Keratinocyte (primary cell): ENCODE measurements around the gene FHOD3. TPM values are rescaled to one million over a fixed set of nuclear protein-coding genes. Genes with fewer than 3 reads are reported as not detected.

Experiments used
- DNase-seq: peaks from one replicate; pipeline ENCODE4 v3.0.0-alpha.2; 2011; ENCODE audit warnings: low read depth, missing footprints, low spot score
- FAIRE-seq: peaks from 2 replicates; lab custom pipeline; 2011; peaks lifted over from hg19 to GRCh38; lab: Jason Lieb, UNC
- H2AFZ ChIP-seq: 2 replicates; pipeline ENCODE4 v1.6.0; 2012; ENCODE audit warnings: low read length, control low read depth, inconsistent platforms; ENCODE audit not compliant: control insufficient read depth
- H3K27ac ChIP-seq: 2 replicates; pipeline ENCODE4 v1.5.1; 2011; ENCODE audit warnings: low read length; ENCODE audit not compliant: control insufficient read depth, insufficient read depth
- H3K27me3 ChIP-seq: 3 replicates; pipeline ENCODE4 v1.6.0; 2011; ENCODE audit warnings: low read length; ENCODE audit not compliant: control insufficient read depth, insufficient read depth; ENCODE audit errors: extremely low read depth
- H3K36me3 ChIP-seq, 2 experiments: 2 replicates in 1 of 2; 3 replicates in 1 of 2; pipeline ENCODE4 v1.5.1; 2011; ENCODE audit warnings: low read length in 2 of 2, mild to moderate bottlenecking in 1 of 2; ENCODE audit not compliant: control insufficient read depth in 2 of 2, insufficient read depth in 2 of 2; ENCODE audit errors: extremely low read depth in 1 of 2
- H3K4me1 ChIP-seq: 3 replicates; pipeline ENCODE4 v1.5.1; 2011; ENCODE audit warnings: low read length; ENCODE audit not compliant: control insufficient read depth, insufficient read depth; ENCODE audit errors: extremely low read depth
- H3K4me2 ChIP-seq: 3 replicates; pipeline ENCODE4 v1.6.0; 2011; ENCODE audit warnings: low read depth, low read length; ENCODE audit not compliant: control insufficient read depth, insufficient read depth; ENCODE audit errors: extremely low read depth
- H3K4me3 ChIP-seq, 3 experiments: fragments of 200-600 bp in 1 of 3; sonication (generic) in 1 of 3; 2 replicates in 2 of 3; 3 replicates in 1 of 3; pipeline ENCODE4 v1.5.1; 2011 to 2016; ENCODE audit warnings: low read length in 3 of 3, mild to moderate bottlenecking in 3 of 3, control low read depth in 2 of 3, inconsistent platforms in 1 of 3, low read depth in 1 of 3, mixed read lengths in 1 of 3, mixed run types in 1 of 3, moderate library complexity in 1 of 3; ENCODE audit not compliant: control insufficient read depth in 2 of 3, insufficient read depth in 2 of 3; ENCODE audit errors: extremely low read depth in 1 of 3
- H3K79me2 ChIP-seq: 2 replicates; pipeline ENCODE4 v1.6.0; 2012; ENCODE audit warnings: low read length; ENCODE audit not compliant: control insufficient read depth, insufficient read depth
- H3K9ac ChIP-seq: 3 replicates; pipeline ENCODE4 v1.6.0; 2011; ENCODE audit warnings: low read length; ENCODE audit not compliant: control insufficient read depth, insufficient read depth; ENCODE audit errors: extremely low read depth
- H3K9me1 ChIP-seq: 3 replicates; pipeline ENCODE4 v1.6.0; 2011; ENCODE audit warnings: low read length; ENCODE audit not compliant: control insufficient read depth, insufficient read depth; ENCODE audit errors: extremely low read depth
- H3K9me3 ChIP-seq: 2 replicates; pipeline ENCODE4 v1.5.1; 2012; ENCODE audit warnings: low read depth, low read length; ENCODE audit not compliant: control insufficient read depth
- H4K20me1 ChIP-seq: 3 replicates; pipeline ENCODE4 v1.6.0; 2011; ENCODE audit warnings: low read length; ENCODE audit not compliant: control insufficient read depth, insufficient read depth; ENCODE audit errors: extremely low read depth
- EZH2 ChIP-seq: IDR thresholded peaks from one replicate; pipeline ENCODE4 v1.6.1; 2012; ENCODE audit warnings: inconsistent platforms, mild to moderate bottlenecking, low read length, moderate library complexity
- dilution Hi-C: fragments of 300-500 bp; cut with MboI; formaldehyde crosslinking; loops from one replicate; pipeline ENCODE4 v1.7.0; 2020; ENCODE audit warnings: low sequenced_read_pairs; ENCODE audit not compliant: extremely low pct_ligation_motif_present
- polyA plus RNA-seq, 5 experiments: library from polyadenylated mRNA; depleted of rRNA in 3 of 5; stranded (reverse) in 3 of 5; stranded (forward) in 1 of 5; unstranded in 1 of 5; fragments of >200 nt; gene quantifications; 1 replicate in 1 of 5; 2 replicates in 3 of 5; 3 replicates in 1 of 5; pipeline versions ENCODE4 v1.2.1 to v1.2.3, GENCODE V29; 2011 to 2012; ENCODE audit warnings: missing spikeins in 2 of 5, low read depth in 1 of 5, low replicate concordance in 1 of 5
- TF ChIP-seq, protein P1 (sequence below), 3 experiments: IDR thresholded peaks in 1 of 3; conservative IDR thresholded peaks in 1 of 3; optimal IDR thresholded peaks in 1 of 3; 2 replicates in 2 of 3; 3 replicates in 1 of 3; pipeline versions ENCODE3 to v1.5.1; 2011; ENCODE audit warnings: low read length in 3 of 3, mild to moderate bottlenecking in 3 of 3, moderate library complexity in 2 of 3, control low read depth in 1 of 3, inconsistent platforms in 1 of 3; ENCODE audit not compliant: insufficient read depth in 2 of 3; ENCODE audit errors: extremely low read depth in 1 of 3

FHOD3 gene
- polyA plus RNA-seq, 1 donor (not counting 4 experiments of a cell fraction or from before 2014, with no cell fraction given): 7.7 TPM

DNA sequence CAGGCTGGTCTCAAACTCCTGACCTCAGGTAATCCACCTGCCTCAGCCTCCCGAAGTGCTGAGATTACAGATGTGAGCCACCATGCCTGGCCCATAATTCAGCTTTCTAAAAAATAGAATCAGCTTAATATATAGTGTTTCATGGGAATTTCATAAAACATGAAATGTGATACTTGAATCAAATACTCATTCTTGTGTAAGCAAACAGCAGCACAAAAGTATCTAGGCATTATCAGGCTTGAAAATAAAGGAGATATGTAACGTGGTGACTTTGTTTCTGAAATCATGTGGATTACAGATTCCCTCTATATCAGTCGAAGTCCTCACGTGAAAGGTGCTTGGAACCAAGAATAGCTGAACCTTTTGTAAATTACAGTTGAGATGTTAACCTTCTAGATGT lies 229.1 kb downstream of the FHOD3 start:
- no peak overlapping the region for H2AFZ ChIP-seq
- H3K36me3 ChIP-seq: no peaks in the 10 kb centered on the region
- no peaks in the 10 kb centered on the region for H3K9me1 ChIP-seq
- TF ChIP-seq, protein P1, sequence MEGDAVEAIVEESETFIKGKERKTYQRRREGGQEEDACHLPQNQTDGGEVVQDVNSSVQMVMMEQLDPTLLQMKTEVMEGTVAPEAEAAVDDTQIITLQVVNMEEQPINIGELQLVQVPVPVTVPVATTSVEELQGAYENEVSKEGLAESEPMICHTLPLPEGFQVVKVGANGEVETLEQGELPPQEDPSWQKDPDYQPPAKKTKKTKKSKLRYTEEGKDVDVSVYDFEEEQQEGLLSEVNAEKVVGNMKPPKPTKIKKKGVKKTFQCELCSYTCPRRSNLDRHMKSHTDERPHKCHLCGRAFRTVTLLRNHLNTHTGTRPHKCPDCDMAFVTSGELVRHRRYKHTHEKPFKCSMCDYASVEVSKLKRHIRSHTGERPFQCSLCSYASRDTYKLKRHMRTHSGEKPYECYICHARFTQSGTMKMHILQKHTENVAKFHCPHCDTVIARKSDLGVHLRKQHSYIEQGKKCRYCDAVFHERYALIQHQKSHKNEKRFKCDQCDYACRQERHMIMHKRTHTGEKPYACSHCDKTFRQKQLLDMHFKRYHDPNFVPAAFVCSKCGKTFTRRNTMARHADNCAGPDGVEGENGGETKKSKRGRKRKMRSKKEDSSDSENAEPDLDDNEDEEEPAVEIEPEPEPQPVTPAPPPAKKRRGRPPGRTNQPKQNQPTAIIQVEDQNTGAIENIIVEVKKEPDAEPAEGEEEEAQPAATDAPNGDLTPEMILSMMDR (optimal IDR thresholded peaks at IDR 0.05 in 1 of 3, IDR thresholded peaks at IDR 0.05 in 1 of 3, conservative IDR thresholded peaks at IDR 0.05 in 1 of 3; ENCODE audit: extremely low read depth in 1 of 3, insufficient read depth in 2 of 3, low read length in 3 of 3): no peak
- TF ChIP-seq EZH2: no peak
- no peaks in the 10 kb centered on the region for H3K27me3 ChIP-seq
- dilution Hi-C loops: no loop called here
- peaks cover 4% of the 10 kb centered on the region for H3K4me1 ChIP-seq
- H3K4me3 ChIP-seq: no peak overlapping the region
- no peaks in the 10 kb centered on the region for H4K20me1 ChIP-seq
- H3K27ac ChIP-seq: no peak overlapping the region
- DNase-seq (no peak), FAIRE-seq (no peak)
- no peak overlapping the region for H3K9ac ChIP-seq
- H3K79me2 ChIP-seq: no peaks in the 10 kb centered on the region
- no peak overlapping the region for H3K4me2 ChIP-seq
- no peaks in the 10 kb centered on the region for H3K9me3 ChIP-seq

GRCh38 chr18:36527051-36527450 lies 229.5 kb downstream of the FHOD3 start:
- H2AFZ ChIP-seq: no peak overlapping the region
- FAIRE-seq: no peak

More at GRCh38 chr18:36527051-36527450, 229.5 kb downstream of the FHOD3 start:
- Histone ChIP-seq H4K20me1 (no peaks in the 10 kb centered on the region), H3K9ac (no peak overlapping the region), H3K79me2 (no peaks in the 10 kb centered on the region), H3K27me3 (no peaks in the 10 kb centered on the region), H3K9me1 (no peaks in the 10 kb centered on the region), H3K4me1 (peaks cover 9% of the 10 kb centered on the region), H3K27ac (no peak overlapping the region), H3K9me3 (no peaks in the 10 kb centered on the region), H3K36me3 (no peaks in the 10 kb centered on the region), H3K4me2 (no peak overlapping the region), H3K4me3 (no peak overlapping the region)
- TF ChIP-seq, protein P1 (optimal IDR thresholded peaks at IDR 0.05 in 1 of 3, IDR thresholded peaks at IDR 0.05 in 1 of 3, conservative IDR thresholded peaks at IDR 0.05 in 1 of 3; ENCODE audit: extremely low read depth in 1 of 3, insufficient read depth in 2 of 3, low read length in 3 of 3): no peak
- TF ChIP-seq EZH2: no peak
- DNase-seq: no peak
- dilution Hi-C loops: no loop called here
